ENCODE results near the gene AIMP1.
"Not testable (repeated sequence)": the region's sequence is repeated elsewhere in the genome, so short reads cannot be mapped to it uniquely, and the experiment has no call there.

AIMP1 gene

DNA sequence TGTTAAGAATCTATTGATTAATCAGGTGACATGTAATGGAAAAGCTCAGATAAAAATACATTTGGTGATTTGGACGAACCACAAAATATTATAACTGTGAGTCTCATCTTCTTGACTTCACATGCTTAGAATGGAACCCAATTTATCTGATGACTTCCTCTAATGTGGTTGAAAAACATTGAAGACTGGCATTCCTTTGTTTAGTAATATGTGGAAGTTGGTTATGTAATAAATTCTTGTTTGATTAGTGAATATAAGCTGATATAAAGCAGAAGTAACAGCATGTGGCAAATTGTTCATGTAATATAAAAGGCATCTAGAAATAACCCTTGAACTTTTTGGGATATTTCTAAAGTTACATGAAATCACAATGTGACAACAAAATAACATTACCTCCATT is 42.5 kb downstream of the AIMP1 start:
- no peak for DNase-seq

DNA sequence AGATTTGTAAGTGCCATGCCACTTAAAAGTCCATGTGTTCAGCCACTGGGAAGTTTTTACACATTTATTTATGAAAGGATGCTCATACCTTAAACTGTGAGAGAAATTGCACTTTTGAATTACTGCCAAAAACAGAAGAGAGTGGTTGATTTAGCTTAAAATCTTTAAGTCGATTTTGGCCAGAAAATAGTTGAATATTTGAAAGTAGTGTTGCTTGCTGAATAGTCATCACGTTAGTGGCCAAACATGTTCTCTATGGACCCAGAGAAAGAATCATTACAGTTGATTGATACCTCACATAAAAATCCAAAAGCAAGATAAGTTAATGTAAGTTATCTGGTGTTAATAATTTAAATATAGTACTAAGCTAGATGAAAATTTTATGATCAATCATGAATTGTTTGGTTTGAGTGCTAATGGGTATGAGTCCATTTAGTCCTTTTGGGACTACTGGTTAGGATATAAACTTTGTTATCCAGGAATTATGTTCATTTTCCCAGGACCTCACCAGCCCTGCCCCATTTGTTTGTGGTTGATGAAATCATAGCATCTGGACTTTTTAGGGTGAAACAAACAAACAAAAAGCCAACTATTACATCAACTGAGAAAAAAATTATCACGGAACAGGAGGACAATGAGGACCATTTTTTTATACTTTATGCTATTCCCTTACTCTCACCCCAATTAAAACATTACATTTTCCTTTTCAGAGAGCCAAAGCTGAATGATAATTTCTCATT is 45.9 kb downstream of the AIMP1 start:
- DNase-seq: no peak

DNA sequence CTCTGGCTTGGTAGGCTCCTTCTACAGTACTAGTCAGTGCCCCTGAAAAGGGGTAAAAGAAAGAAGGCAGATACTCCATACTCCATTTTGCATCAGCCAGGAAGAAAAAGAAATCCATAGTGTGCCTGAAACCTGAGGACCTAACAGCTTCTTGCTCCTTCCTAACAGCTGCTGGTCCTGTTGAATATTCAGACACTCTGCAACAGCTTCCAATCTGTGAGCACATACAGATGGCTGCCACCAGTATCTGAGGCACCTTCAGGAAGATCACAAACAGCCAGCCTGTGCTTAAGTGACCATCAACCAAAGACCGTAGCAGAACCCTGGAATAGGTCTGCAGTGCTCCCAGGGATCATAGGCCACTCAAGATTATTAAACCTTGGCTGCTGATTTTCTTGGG is 47.9 kb downstream of the AIMP1 start:
- DNase-seq: no peak

DNA sequence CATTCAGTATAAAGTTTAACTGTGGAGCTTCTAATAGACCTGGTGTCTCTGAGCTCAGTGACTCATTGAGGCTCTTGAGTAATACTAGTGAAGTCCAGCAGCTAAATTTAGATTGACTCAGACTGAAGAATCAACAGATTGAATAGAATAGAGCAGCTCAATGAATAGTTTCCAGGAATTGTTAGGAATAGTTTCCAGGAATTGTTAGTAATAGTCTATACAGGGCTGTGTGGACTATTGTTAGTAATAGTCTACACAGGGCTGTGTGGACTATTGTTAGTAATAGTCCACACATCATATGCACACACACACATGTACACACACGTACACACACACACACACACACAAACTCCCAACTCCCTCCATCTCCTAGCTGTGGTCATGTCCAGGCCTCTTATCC is 49.3 kb downstream of the AIMP1 start:
- no peak for DNase-seq

DNA sequence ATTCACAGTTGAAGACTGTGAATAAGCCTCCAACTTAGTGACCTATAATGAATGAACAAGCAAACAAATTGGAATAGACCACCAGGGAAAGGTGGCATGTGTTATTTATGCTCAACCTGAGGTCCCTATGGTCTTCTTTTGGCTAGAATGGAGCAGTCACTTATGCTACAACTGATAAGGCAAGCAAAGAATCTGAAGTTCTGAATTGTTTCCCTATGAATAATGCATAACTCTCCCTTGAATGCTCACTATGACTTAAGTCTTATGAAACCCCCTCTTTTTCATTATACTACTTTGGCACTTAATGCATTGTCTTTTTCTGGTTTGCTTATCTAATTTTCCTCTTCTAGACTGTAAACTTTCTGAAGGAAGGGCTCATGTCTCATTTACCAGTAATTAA is 49.7 kb downstream of the AIMP1 start:
- DNase-seq: no peak

DNA sequence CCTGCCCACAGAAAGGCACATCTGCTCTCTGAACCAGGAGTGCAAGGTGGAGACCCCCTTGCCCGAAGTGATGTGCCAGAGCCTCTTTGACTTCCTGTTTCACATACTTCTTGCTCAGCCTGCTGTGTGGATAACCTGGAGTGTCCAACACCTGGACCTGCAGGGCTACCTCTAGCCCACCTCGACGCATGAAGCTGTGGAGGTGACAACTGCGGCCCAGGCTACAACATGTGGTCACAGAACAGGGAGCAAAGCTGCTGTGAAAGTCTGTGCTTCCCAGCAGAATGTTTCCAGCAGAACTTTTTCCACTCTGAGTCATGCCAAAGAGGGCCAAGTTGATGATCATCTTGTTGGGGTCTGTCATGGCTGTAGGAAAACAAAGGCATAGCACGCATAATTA is 50.7 kb downstream of the AIMP1 start:
- no peak for DNase-seq

DNA sequence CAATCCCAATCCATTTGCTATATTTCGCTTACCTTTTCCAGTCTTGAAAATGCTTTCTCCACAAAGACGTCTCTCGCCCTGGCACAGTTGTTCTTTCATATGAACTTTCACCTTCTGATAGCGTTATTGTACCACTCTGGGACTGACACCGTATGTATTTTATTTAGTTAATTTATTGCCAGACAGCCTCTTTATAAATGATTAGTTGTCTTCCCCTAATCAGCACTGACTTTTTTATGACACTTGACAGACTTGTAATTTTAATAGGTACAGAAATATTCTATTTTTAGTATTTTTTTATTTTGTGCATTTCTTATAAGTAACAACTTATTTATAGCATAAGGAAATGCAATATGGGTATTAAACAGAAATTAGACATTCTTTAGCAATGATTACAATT is 52.3 kb downstream of the AIMP1 start, which contains the start of gene GIMD1:
TSS of gene GIMD1 (minus strand) at position 101 of the 400 bp plus-strand sequence. CDS start 1,343 bp downstream, outside the sequence.
- DNase-seq: no peak

DNA sequence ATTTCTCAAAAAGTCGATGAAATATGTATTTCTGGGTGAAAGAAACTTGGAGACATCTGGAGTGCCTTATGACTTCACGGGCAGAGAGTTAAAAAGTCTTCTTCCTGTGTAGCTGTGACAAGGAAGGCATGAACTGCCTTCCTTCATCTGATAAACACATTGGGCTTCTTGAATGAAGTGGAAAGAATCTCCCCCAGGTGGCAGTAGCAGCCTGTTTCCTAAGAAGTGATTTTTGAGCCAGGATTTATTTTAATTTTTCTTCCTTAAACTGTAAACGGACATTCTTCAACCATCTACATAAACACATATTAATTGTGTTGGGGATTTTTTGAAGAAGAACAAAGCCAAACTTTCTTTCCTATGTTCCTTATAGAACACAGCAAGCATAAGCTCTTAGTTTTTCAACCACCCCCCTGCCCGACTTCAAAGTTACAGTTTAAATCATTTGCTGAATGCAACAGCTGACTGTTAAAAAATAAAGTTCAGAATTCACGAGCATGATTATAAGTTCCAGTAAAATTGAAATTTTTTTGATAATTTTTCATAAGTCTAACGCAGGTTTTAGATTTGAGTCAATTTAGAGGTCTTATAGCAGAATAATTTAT is 53.2 kb downstream of the AIMP1 start:
- DNase-seq: no peak

DNA sequence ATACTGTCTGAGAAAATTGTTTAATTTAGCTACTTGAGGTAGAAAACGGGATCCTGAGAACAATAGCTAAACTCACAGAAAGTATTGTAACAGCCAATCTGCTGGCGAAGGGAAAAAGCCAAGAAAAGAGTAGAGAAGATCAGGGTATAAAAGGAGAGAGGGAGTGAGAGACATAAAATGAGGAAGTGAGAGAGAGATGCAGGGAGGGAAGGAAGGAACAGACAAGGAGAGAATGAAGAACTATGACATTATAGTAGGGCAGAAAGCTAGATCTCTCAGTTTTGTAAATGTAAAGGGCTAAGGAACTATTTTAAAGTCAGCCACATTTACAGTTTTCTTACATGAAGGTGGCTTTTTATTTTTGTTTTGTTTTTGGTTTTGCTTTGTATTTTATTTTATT is 53.9 kb downstream of the AIMP1 start:
- DNase-seq: no peak

DNA sequence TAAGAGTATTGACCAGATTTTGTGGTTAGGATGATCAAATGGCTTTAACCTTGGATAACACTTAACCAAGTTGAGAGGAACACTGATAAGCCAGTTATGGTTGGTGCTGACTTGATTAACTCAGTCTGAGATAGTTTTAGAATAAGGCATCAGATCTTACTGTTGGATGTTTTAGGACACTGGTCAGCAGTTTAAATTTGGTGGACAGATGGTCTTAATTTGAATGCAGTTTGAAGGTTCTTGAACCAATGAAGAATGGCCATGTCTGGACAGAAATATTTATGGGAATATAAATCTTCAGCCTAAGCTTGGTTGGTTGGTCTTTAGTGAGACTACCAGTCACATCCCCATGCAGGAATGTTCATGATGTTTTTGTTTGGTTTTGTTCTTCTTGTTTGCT is 54.8 kb downstream of the AIMP1 start:
- DNase-seq: no peak

DNA sequence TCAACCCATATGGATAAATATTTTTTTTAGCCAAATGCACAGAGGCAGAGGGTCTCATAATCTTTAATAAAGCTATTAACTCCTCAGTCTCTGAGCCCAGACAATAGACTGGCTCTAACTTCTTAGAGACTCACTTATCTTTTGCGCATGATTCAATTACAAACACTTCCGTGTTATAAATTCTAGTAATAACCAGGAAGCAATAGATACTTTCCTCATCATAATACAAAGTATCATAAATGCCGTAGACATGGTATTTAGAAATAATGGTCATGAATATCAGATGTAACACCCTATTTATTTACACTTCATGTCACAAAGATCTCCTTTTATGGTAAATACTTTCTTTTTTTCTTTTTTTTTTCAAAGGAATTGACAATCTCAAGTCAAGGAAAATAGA is 56.7 kb downstream of the AIMP1 start:
- no peak for DNase-seq

DNA sequence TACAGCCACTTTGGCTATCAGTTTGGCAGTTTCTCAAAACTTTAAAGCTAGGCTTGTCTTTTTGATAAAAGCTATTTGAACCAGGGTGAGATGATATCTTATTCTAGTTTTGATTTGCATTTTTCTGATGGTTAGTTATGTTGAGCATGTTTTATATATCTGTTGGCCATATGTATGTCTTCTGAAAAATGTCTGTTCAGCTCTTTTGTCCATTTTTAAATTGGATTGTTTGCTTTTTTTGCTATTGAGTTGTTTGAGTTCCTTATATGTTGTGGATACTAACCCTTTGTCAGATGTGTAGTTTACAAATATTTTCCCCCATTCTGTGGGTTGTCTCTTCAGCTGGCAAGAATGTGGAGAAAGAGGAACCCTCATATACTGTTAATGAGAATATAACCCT is 63.8 kb downstream of the AIMP1 start:
- DNase-seq: no peak

DNA sequence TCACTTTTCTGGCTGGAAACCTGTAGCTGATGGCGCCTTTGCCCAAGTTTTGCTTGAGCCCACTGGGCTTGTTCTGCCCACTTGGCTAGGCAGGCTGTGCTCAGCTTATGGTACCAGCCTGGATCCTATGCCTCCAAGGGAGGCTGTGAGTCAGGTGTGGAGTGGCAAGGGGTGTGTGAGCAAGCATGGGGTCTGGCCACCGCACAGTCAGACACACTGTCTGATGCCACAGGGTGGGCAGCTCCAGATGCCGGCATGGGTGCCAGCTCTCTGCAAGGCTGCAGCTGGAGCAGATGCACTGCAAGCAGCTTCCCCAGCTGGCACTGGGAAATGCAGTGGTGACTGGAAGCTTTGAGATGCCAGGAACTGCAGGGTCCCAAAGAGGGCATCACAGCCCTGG is 68.5 kb downstream of the AIMP1 start:
- DNase-seq: no peak

DNA sequence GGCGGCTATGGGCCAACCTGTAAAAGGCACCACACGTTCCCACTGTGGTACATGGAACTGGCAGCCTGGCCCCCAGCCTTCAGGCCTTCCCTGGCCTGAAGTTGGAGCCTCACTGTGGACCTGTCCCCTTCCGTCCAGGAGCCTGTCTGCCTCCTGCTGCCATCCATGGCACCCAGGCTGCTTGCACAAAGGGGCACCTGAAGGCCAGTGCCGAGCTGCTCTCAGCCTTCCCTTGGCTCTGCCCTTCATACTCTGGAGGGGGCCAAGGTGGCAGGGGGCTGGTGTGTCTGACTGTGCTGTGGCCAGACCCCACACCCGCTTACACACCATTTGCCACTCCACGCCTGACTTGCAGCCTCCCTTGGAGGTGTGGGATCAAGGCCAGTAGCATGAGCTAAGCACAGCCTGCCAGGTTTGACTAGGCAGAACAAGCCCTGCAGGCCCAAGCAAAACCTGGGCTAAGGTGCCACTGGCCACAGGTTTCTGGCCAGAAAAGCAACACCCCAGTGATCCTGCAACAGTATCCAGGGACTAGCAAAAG is 69.6 kb downstream of the AIMP1 start:
- no peak for DNase-seq

DNA sequence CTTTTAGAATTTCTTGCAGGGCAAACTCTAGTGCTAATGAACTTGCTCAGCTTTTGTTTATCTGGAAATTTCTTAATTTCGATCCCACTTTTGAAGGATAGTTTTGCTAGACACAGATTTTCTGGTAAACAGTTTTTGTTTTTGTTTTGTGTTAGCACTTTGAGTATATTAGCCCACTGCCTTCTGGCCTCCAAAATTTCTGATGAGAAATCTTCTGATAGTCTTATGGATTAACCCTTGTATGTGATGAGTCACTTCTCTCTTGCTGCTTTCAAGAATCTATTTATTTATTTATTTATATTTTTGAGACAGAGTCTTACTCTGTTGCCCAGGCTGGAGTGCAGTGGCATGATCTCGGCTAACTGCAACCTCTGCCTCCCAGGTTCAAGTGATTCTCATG is 79.2 kb downstream of the AIMP1 start:
- no peak for DNase-seq

DNA sequence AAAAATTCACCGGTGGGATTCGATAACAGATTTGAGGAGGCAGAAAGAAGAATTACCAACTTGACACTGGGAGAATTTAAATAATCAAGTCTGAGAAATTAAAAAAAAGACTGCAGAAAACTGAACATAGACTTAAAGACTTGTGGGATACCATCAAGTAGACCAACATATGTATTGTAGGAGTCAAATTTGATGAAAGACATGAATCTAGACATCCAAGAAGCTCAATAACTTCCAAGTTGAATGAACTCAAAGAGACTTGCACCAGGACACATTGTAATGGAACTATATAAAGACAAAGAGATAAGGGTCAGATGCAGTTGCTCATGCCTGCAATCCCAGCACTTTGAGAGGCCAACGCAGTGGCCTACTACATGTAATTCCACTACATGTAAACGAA is 82.5 kb downstream of the AIMP1 start:
- DNase-seq: not testable (repeated sequence)
